Stimulated activated CD8-positive, alpha-beta memory T cell treated with anti-CD3 and anti-CD28 coated beads, Interleukin-15, amount 100 ng/mL, for 4 hours (primary cell): ENCODE data around the gene TOR2A.

Experiments
- DNase-seq, 2 donors: peaks; one replicate each; pipeline ENCODE4 v3.0.0-alpha.2; 2020; ENCODE audit warnings: low read depth in 2 of 2

TOR2A gene

GRCh38 chr9:127742435-127743088 is 7.5 kb upstream of the TOR2A start:
- DNase-seq = no peak

- DNase-seq = no peak
These were observed 6.8 kb upstream of the TOR2A start for GRCh38 chr9:127741831-127742434.

- DNase-seq = no peak
These were observed 4.7 kb upstream of the TOR2A start for GRCh38 chr9:127739614-127740330.

GRCh38 chr9:127738666-127739065 is 3.6 kb upstream of the TOR2A start:
- no peak for DNase-seq

GRCh38 chr9:127735530-127736185 is 564 bp upstream of the TOR2A start:
- DNase-seq = no peak

- no peak for DNase-seq
These were observed 797 bp downstream of the TOR2A start for GRCh38 chr9:127734247-127734746.

- no peak for DNase-seq
These were observed 1.5 kb downstream of the TOR2A start for GRCh38 chr9:127733614-127734013.

GRCh38 chr9:127732444-127732843 is 2.6 kb downstream of the TOR2A start:
- DNase-seq = no peak

GRCh38 chr9:127731938-127732337 is 3.2 kb downstream of the TOR2A start:
- DNase-seq = no peak

GRCh38 chr9:127730799-127731410 is 4.2 kb downstream of the TOR2A start:
- DNase-seq = no peak

GRCh38 chr9:127730262-127730661 is 4.8 kb downstream of the TOR2A start:
- no peak for DNase-seq

- DNase-seq = no peak
These were observed 5.4 kb downstream of the TOR2A start for GRCh38 chr9:127729522-127730256.

GRCh38 chr9:127728808-127729207 is 6.3 kb downstream of the TOR2A start:
- DNase-seq = no peak

GRCh38 chr9:127726871-127727270 is 8.2 kb downstream of the TOR2A start:
- no peak for DNase-seq

GRCh38 chr9:127724012-127724411 is 11.1 kb downstream of the TOR2A start:
- DNase-seq = no peak

GRCh38 chr9:127723444-127723843 is 11.7 kb downstream of the TOR2A start:
- no peak for DNase-seq

GRCh38 chr9:127723013-127723412 is 12.1 kb downstream of the TOR2A start:
- no peak for DNase-seq

- no peak for DNase-seq
These were observed 12.9 kb downstream of the TOR2A start for GRCh38 chr9:127722055-127722745.

GRCh38 chr9:127721391-127721821 is 13.7 kb downstream of the TOR2A start:
- no peak for DNase-seq

- no peak for DNase-seq
These were observed 14.2 kb downstream of the TOR2A start for GRCh38 chr9:127720865-127721227.
